AG04450 (cell line): ENCODE results near the gene ZDHHC11B. TPM values are rescaled to one million over a fixed set of nuclear protein-coding genes. Genes with fewer than 3 reads are reported as not detected.
"Not testable (repeated sequence)": the region's sequence is repeated elsewhere in the genome, so short reads cannot be mapped to it uniquely, and the experiment has no call there.

Experiments used
- CTCF ChIA-PET: fragments of 300-600, 350-600 bp; formaldehyde crosslinking; extraction: SDS; loops from one replicate; lab custom pipeline; 2022; ENCODE audit warnings: antibody characterized with exemption, inconsistent platforms; lab: Charles Lee
- POLR2A ChIA-PET: fragments of 350-600 bp; formaldehyde crosslinking; extraction: SDS; loops from one replicate; lab custom pipeline; 2021; ENCODE audit warnings: antibody characterized with exemption, inconsistent platforms; lab: Yijun Ruan, JAX
- DNase-seq: peaks from one replicate; pipeline ENCODE4 v3.0.0-alpha.2; 2011; ENCODE audit warnings: low read depth, low spot score
- H3K27ac ChIP-seq: one replicate; pipeline ENCODE4 v1.5.1; 2012; ENCODE audit warnings: low read depth, low read length, control low read depth
- H3K27me3 ChIP-seq: one replicate; pipeline ENCODE4 v1.6.0; 2012; ENCODE audit warnings: low read length; ENCODE audit not compliant: control insufficient read depth, insufficient read depth
- H3K4me3 ChIP-seq: 2 replicates; pipeline ENCODE4 v1.5.1; 2011; ENCODE audit warnings: mild to moderate bottlenecking, low read depth, low read length, control low read depth
- H3K9me3 ChIP-seq: 2 replicates; pipeline ENCODE4 v1.5.1; 2012; ENCODE audit warnings: low read length; ENCODE audit not compliant: control insufficient read depth, insufficient read depth
- CTCF ChIP-seq: IDR thresholded peaks from 2 replicates; pipeline ENCODE4 v1.5.1; 2011; ENCODE audit warnings: low read depth, low read length, control low read depth, inconsistent platforms
- polyA plus RNA-seq: library from polyadenylated mRNA; depleted of rRNA; stranded (reverse); fragments of >200 nt; gene quantifications from 2 replicates; pipeline ENCODE4 v1.2.3, GENCODE V29; 2011

ZDHHC11B gene
- polyA plus RNA-seq, 1 experiment, result not detected

GRCh38 chr5:751496-751895 lies 33.0 kb downstream of the ZDHHC11B start:
- no peaks in the 10 kb centered on the region for H3K27me3 ChIP-seq
- H3K4me3 ChIP-seq, result no peak overlapping the region
- no peak for TF ChIP-seq CTCF
- POLR2A ChIA-PET, result no interaction called here
- H3K9me3 ChIP-seq, result no peaks in the 10 kb centered on the region; the same call in 1 of the 2 replicates
- no peak overlapping the region for H3K27ac ChIP-seq
- CTCF ChIA-PET, result no interaction called here
- no peak for DNase-seq

- H3K27me3 ChIP-seq, POLR2A ChIA-PET, H3K27ac ChIP-seq, H3K4me3 ChIP-seq, CTCF ChIA-PET, H3K9me3 ChIP-seq, DNase-seq: not testable (repeated sequence)
Measured at GRCh38 chr5:750226-750625, 34.3 kb downstream of the ZDHHC11B start.

- POLR2A ChIA-PET, result no interaction called here
- H3K27ac ChIP-seq, result no peak overlapping the region
- no peaks in the 10 kb centered on the region for H3K9me3 ChIP-seq
- CTCF ChIA-PET, result no interaction called here
- no peak for TF ChIP-seq CTCF
- H3K4me3 ChIP-seq, result no peak overlapping the region
- H3K27me3 ChIP-seq, result no peaks in the 10 kb centered on the region
- no peak for DNase-seq
Measured at GRCh38 chr5:749101-749670, 35.3 kb downstream of the ZDHHC11B start.

GRCh38 chr5:748011-748980 lies 36.2 kb downstream of the ZDHHC11B start:
- H3K27me3 ChIP-seq, H3K27ac ChIP-seq, H3K9me3 ChIP-seq, H3K4me3 ChIP-seq, DNase-seq, POLR2A ChIA-PET, CTCF ChIA-PET: not testable (repeated sequence)

GRCh38 chr5:747303-747844 lies 37.2 kb downstream of the ZDHHC11B start:
- POLR2A ChIA-PET, DNase-seq, H3K4me3 ChIP-seq, H3K9me3 ChIP-seq, H3K27me3 ChIP-seq, H3K27ac ChIP-seq, CTCF ChIA-PET: not testable (repeated sequence)

- DNase-seq, result no peak
- Histone ChIP-seq H3K4me3 (no peak overlapping the region), H3K9me3 (no peaks in the 10 kb centered on the region), H3K27me3 (peaks cover 4% of the 10 kb centered on the region), H3K27ac (no peak overlapping the region)
- CTCF ChIA-PET, result no interaction called here
- TF ChIP-seq CTCF, result no peak
- POLR2A ChIA-PET, result no interaction called here
Measured at GRCh38 chr5:746258-746761, 38.2 kb downstream of the ZDHHC11B start.

GRCh38 chr5:745272-746142 lies 39.0 kb downstream of the ZDHHC11B start:
- DNase-seq, result not testable (repeated sequence)

GRCh38 chr5:743696-744404 lies 40.7 kb downstream of the ZDHHC11B start:
- H3K27me3 ChIP-seq, H3K9me3 ChIP-seq, CTCF ChIA-PET, H3K4me3 ChIP-seq, DNase-seq, H3K27ac ChIP-seq, POLR2A ChIA-PET: not testable (repeated sequence)

More at GRCh38 chr5:745272-746142, 39.0 kb downstream of the ZDHHC11B start:
- H3K4me3 ChIP-seq, CTCF ChIA-PET, POLR2A ChIA-PET, H3K9me3 ChIP-seq, H3K27me3 ChIP-seq, H3K27ac ChIP-seq: not testable (repeated sequence)
